NCI-H510A (cell line): ENCODE results near the gene ZNF211.

ENCODE experiments used
- DNase-seq: peaks from one replicate; lab custom pipeline; 2025; lab: John Stamatoyannopoulos, UW

Gene ZNF211

GRCh38 chr19:57632987-57633831 is at the start of gene ZNF211:
ZNF211 (plus strand) TSS chr19:57633168; CDS start chr19:57633347, 179 bp downstream.
- DNase-seq = peak; percentile 82

DNA sequence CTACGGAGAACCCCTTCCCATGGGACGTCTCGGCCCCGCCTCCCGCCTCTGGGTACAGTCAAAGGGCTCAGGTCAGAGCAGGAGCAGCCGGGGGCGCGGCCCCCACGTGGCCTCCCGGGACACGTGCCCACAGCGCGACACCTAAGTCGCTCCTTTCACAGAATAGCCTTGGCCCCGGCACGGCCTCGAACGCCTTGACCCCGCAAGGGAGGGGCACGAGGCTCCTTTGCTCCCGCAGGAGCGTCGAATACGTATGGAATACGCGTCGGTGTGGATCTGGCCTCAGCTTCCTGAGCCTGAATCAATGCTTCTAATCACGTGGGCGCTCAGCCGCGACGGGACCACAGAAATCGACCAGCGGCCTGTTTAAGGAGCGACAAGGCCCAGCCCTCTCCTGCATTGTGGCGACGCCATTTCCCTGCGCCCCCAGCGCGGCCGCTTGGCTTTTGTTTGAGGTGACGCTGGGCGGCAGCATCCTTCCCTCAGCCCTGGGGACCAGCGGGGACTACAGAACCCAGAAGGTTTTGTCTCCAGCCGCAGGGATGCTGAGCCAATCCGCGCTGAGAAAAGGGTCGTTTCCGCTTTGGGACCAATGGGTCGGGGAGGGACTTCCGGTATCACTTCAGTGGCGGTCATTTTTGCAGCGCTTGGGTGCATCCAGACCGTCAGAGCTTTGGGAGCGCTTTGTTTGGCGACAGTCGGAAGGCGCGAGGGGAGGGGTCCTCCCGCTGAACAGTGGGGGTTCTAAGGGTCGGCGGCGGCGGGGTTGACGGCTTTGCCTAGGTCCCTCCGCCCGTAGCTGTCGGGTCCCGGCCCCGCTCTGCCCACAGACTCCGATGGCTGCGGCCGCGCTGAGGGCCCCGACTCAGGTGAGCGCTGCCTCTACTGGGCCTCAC is 49.2 kb upstream of the ZNF211 start, which contains the start of gene ZIK1:
Gene ZIK1 (plus strand): TSS at position 625 of the 896 bp plus-strand sequence. CDS start 212 bp downstream, at position 837.
- peak; percentile 92 for DNase-seq

- DNase-seq = no peak
Measured at GRCh38 chr19:57587529-57587928, 45.4 kb upstream of the ZNF211 start.

- DNase-seq = no peak
Measured at GRCh38 chr19:57599377-57599760, 33.6 kb upstream of the ZNF211 start.

DNA sequence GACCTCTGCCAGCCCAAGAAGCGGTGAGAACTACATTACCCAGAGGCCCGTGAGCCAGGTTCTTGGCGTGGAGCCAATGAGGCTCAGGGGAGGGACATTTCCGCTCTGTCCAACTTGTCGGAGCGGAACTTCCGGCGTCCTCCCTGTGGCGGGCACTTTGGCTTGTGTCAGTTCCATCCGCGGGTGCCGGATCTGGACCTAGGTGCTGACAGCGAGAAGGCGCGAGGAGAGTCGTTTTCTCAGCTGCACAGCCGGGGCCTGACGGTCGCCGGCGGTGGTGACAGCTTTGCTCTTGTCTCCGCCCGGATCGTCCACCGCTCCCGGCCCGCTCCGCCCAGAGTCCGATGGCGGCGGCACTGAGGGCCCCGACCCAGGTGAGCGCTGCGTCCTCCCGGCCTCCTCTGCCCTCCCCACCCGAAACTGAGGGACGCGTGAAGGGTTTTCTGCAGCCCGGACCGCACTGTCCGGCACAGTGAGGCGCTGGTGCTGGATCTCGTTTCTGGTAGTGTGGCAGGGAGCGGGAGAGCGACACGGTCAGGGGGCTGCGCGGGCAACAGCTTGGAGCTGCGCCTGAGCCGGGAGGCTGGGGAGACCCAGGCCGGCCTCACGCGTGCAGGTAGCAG is 33.1 kb upstream of the ZNF211 start, which contains the start of gene ZNF530:
Gene ZNF530 (plus strand): TSS at position 125 of the 623 bp plus-strand sequence. CDS start 4,461 bp downstream, outside the sequence.
- peak; percentile 86 for DNase-seq

- no peak for DNase-seq
Measured at GRCh38 chr19:57606931-57607330, 26.0 kb upstream of the ZNF211 start.

DNA sequence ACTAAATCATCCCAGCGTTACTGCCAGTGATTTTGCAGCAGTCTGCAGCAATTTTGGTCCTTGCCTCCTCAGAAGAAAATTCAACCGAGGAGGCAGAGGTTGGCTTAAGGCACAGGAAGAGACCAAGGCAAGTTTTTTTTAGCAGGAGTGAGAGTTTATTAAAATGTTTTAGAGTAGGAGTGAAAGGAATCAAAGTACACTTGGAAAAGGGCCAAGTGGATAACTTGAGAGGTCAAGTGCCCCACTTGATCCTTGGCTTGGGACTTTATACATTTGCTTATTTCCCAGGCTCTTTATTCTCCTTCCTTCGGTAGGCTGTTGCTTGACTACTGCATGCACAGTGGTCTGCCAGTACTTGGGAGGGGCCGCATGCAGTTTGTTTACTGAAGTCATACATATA is 21.9 kb upstream of the ZNF211 start:
- no peak for DNase-seq

GRCh38 chr19:57613941-57614743 is 18.8 kb upstream of the ZNF211 start, which contains the start of gene ZNF134:
ZNF134 (plus strand) TSS chr19:57614242; CDS start chr19:57619469, 5,227 bp downstream.
- DNase-seq = peak; percentile 85

GRCh38 chr19:57615346-57615745 is 17.6 kb upstream of the ZNF211 start:
- no peak for DNase-seq

GRCh38 chr19:57620673-57621348 is 12.2 kb upstream of the ZNF211 start:
- no peak for DNase-seq

DNA sequence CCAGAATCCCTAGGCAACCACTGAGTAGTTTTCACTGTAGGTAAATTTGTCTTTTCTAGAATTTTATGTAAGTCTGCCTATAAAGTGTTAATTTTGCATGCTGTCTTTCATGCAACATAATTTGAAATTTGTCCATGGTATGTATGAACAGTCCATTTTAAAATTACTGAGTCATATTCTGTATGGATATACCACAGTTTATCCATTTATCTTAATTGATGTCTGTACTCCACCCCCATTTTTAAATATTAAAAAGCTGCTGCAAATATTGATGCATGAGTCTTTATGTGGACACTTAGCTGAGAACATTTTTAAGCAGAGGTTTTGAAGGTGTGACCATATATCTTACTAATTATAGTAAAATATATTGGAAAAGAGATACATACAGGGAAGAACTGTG is 9.9 kb upstream of the ZNF211 start:
- DNase-seq = no peak

- DNase-seq = no peak
Measured at GRCh38 chr19:57633832-57634131, 814 bp downstream of the ZNF211 start.

- DNase-seq = no peak
Measured at GRCh38 chr19:57637379-57637778, 4.4 kb downstream of the ZNF211 start.

DNA sequence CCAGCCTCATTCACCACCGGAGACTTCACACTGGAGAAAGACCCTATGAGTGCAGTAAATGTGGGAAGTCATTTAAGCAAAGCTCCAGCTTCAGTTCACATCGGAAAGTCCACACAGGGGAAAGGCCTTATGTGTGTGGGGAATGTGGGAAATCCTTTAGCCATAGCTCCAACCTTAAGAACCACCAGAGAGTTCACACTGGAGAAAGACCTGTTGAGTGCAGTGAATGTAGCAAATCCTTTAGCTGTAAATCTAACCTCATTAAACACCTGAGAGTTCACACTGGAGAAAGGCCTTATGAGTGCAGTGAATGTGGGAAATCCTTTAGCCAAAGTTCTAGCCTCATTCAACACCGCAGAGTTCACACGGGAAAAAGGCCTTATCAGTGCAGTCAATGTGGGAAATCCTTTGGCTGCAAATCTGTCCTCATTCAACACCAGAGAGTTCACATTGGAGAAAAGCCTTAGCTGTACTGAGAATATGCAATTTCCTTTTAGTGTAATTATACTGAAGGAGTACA is 8.8 kb downstream of the ZNF211 start:
- no peak for DNase-seq

- DNase-seq = no peak
Measured at GRCh38 chr19:57642396-57643046, 9.6 kb downstream of the ZNF211 start.

DNA sequence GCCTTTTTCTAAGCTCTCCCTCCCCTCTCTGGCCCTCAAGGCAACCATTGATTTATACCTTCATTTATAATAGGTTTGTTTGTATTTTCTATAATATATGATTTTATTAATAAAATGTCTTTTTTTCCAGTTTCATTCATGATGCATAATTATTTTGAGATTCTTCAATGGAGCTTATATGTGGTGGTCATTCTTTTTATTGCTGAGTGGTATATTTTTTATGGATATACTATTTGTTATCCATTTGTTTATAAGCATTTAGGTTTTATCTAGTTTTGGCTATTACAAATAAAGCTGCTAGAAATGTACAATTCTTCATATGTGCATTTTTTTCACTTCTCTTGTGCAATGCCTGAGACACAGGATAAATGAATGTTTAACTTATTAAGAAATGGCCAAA is 10.8 kb downstream of the ZNF211 start:
- DNase-seq = no peak

- no peak for DNase-seq
Measured at GRCh38 chr19:57648331-57649003, 15.5 kb downstream of the ZNF211 start.

DNA sequence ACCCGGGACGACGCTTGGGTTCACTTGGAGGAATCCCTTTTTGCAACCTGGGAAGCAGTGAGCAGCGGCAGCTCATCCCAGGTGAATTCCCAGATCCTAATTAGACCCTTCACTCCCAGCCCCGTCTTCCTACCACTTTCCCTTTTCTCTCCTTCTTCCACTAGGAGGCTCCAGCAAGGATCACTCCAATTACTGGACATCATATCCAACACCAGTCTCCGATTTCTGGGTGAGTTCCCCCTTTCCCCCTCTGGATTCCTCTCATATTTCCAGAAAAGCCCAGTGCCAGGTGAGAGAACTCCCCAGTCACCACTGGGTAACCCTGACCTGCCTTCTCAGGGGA is 18.7 kb downstream of the ZNF211 start:
- DNase-seq = no peak

GRCh38 chr19:57653689-57654088 is 20.7 kb downstream of the ZNF211 start:
- no peak for DNase-seq

DNA sequence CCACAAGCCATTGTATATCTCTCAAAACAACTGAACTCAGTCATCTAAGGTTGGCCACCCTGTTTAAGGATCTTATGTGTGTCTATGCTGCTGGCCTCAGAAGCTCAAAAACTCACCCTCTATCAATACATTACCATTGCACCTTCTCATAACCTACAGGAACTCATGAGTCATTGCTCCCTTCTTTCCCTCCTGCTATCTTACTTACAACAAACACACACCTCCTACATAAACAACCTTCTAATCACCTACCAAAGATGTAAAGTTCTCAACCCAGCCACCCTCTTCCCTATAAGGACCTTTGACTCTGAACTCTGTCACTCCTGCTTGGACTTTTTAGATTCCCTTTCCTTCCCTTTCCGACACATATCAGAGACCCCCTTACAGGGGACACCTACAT is 22.5 kb downstream of the ZNF211 start:
- DNase-seq = no peak
